GM21526 (cell line): ENCODE measurements around the gene USP38.
A peak's percentile ranks its signal among the peaks of the same experiment; 100 is the strongest.
"Not testable (repeated sequence)": the region's sequence is repeated elsewhere in the genome, so short reads cannot be mapped to it uniquely, and the experiment has no call there.

Source experiments
- ATAC-seq: cut with Tn5 transposase; IDR thresholded peaks from one replicate; pipeline ENCODE4 v1.9.1; 2021; ENCODE audit warnings: moderate library complexity; ENCODE audit not compliant: unreplicated experiment, low FRiP score

USP38 gene, protein sequence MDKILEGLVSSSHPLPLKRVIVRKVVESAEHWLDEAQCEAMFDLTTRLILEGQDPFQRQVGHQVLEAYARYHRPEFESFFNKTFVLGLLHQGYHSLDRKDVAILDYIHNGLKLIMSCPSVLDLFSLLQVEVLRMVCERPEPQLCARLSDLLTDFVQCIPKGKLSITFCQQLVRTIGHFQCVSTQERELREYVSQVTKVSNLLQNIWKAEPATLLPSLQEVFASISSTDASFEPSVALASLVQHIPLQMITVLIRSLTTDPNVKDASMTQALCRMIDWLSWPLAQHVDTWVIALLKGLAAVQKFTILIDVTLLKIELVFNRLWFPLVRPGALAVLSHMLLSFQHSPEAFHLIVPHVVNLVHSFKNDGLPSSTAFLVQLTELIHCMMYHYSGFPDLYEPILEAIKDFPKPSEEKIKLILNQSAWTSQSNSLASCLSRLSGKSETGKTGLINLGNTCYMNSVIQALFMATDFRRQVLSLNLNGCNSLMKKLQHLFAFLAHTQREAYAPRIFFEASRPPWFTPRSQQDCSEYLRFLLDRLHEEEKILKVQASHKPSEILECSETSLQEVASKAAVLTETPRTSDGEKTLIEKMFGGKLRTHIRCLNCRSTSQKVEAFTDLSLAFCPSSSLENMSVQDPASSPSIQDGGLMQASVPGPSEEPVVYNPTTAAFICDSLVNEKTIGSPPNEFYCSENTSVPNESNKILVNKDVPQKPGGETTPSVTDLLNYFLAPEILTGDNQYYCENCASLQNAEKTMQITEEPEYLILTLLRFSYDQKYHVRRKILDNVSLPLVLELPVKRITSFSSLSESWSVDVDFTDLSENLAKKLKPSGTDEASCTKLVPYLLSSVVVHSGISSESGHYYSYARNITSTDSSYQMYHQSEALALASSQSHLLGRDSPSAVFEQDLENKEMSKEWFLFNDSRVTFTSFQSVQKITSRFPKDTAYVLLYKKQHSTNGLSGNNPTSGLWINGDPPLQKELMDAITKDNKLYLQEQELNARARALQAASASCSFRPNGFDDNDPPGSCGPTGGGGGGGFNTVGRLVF

DNA sequence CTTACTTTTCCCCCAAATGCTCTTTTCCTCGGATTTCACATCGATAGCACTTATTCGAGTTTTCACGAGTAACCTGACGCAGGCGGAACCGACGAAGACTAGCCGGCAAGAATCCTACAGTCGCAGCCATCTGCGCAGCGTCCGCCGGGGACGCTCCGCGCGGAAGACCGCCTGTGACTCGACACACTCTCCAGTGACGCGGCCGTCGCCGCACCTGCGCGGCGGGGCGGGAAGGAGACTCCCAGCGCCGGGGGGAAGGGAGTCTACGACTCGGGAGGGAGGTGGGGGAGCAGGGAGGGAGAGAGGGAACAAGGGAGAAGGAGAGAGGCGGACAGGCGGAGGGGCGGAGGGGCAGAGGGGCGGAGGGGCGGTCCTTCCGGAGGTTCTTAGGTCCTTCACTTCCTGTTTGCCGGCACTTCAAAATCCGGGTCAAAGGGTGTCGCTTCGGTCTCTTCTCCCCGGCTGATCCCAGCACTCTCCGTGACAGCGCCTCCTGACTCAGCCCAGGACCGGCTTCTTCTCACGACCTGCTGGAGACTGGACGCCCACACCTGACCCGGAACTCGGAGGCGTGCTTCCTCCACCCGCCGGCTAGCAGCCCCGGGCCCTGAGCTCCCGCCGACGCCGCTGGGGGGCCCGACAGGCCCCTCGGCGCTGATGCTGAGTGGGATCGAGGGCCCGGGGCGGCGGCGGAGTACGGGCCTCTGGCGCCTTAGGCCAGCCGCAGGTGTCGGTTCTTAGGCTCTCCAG is at the start of gene USP38:
USP38 (plus strand) TSS at position 415 of the 750 bp plus-strand sequence. CDS start 534 bp downstream, outside the sequence.
- ATAC-seq, result peak; percentile 73

DNA sequence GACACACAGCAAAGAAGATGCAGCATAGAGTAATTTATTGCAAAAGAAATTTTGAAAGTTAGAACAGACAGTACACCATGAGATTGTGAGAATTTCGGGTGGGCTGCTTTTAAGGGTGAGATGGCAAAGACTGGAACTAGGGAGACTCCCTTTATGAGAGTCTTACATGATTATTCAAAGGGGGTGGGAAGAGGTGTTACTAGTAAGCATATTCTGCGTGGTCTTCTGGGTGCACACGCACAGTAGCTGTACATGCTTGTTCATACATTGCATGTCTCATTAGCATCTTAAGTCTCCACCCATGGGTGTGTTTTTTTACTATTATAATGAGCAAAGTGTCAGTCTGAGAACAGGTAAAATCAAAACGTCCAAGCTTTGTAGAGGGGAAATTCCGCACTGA is 49.4 kb upstream of the USP38 start:
- no peak for ATAC-seq

DNA sequence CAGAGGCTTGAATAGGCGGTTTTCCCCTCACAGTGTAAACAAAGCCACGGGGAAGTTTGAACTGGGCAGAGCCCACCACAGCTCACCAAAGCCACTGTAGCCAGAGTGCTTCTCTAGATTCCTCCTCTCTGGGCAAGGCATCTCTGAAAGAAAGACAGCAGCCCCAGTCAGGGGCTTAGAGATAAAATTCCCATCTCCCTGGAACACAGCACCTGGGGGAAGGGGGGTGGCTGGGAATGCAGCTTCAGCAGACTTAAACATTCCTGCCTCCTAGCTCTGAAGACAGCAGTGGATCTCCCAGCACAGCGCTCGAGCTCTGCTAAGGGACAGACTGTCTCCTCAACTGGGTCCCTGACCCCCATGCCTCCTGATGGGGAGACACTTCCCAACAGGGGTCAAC is 44.0 kb upstream of the USP38 start:
- ATAC-seq, result no peak

DNA sequence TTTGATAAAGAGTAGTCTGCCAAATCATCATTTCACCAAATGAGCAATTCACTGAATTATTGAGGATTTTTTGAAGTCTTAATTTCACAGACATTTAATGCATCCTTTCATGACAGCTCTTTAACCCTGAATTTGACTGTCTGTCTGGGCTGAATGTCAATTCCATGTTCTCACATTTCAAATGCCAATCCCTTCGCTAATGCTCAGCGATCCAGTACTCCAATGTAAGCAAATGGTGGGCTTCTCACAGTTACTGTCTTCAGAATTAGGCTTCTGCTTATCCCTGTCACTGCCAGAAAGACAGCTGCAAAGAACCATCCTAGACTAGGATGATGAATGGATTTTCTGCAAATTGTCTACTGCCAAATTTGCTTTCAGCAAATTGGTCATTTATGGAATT is 36.2 kb upstream of the USP38 start:
- no peak for ATAC-seq

DNA sequence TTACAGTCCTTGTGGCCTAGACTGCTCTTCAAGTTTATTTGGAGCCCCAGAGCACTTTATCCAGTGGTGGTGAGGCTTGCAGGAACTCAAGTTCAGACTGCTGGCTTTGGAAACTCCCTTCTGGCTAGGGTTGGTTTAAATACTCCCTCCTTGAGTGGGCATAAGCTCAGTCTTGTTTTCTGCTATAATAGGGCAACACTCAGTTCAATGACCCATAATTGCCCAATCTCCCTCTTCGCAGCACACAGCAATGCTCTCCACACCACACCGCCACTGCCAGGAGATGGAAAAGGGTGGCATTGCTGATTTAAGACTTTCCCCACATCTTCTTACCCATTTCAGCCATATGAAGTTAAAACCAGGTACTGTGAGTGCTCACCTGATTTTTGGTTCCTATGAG is 27.9 kb upstream of the USP38 start:
- ATAC-seq, result no peak

DNA sequence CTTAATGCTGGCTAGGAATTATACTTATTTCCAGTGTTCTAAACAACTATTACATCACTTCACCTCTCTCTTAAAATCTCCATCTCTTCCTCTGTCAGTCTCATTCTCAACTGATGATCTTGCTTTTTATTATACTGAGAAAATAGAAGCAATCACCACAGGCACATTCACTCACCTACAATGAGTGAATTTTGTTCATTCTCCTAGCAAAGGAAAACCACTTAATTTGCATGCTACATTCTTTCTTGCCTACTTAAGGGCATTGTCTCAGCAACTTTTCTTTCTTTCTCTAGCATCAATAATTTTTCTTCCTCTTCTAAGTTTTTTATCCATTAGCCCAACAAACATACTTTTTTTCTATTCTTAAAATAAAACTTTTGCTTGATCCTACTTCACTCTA is 21.1 kb upstream of the USP38 start:
- no peak for ATAC-seq

DNA sequence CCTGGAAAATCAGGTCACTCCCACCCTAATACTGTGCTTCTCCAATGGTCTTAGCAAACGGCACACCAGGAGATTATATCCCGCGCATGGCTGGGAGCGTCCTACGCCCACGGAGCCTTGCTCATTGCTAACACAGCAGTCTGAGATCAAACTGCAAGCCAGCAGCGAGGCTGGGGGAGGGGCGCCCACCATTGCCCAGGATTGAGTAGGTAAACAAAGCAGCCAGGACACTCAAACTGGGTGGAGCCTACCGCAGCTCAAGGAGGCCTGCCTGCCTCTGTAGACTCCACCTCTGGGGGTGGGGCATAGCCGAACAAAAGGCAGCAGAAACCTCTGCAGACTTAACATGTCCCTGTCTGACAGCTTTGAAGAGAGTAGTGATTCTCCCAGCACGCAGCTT is 18.0 kb upstream of the USP38 start:
- not testable (repeated sequence) for ATAC-seq

DNA sequence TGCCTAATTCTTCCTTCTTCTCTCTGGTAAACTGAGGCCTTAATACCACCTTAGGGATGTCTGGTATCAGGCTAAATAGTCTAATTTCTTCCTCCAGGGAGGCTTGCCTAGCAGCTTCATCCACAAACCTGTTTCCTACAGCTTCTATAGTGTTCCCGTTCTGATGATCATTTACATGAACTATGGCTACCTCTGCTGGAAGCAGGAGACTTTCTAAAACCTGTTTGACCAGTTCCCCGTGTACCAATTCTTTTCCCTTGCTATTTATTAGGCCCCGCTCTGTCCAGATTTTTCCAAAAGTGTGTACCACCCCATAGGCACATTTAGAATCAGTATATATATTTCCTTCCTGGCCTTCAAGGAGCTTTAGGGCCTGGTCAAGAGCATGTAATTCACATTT is 5.8 kb upstream of the USP38 start:
- ATAC-seq, result no peak

DNA sequence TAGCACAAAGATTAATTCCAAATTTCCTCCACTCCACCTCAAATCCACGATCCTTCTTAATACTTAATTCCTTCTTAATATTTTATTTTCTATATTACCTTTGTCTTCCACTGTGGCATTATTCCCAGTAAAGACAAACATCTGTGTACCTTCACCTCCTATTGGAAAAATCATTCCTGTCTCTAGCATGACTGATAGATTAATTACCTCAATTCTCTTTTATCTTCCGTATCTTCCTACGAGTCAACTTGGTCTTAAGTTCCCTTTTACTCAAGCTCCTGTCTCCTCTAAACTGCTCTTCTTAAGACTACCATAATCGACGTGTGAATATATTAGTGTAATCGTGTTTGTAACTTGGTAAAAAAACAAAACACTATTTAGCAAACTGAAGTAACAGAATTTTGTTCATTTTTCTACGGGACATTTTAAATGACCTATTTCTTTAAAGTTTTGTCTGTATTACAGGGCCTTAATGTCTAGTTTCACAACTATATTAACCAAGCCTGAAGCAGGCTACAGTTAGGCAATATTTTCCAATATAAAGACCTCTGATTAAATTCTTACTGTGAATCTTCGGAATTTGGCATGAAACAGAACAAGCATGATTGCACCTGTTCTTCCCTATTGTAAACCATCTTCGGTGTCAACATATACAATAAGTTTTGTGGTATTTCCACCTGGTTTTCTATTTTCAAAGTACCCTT is 1.1 kb upstream of the USP38 start:
- ATAC-seq, result no peak

DNA sequence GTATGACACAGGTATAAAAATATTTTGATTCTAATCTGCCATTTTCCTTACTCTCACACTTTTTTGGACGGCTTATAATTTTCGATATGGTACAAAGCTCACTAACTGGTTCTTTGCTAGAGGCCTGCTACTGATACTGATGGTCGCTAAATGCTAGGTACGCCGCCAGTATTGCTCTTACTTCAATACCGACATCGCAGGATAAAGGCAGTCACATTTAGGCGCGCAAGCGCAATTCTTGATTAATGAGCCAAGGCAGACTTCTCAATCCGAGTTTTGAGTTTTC is 557 bp upstream of the USP38 start:
- peak; percentile 28 for ATAC-seq

DNA sequence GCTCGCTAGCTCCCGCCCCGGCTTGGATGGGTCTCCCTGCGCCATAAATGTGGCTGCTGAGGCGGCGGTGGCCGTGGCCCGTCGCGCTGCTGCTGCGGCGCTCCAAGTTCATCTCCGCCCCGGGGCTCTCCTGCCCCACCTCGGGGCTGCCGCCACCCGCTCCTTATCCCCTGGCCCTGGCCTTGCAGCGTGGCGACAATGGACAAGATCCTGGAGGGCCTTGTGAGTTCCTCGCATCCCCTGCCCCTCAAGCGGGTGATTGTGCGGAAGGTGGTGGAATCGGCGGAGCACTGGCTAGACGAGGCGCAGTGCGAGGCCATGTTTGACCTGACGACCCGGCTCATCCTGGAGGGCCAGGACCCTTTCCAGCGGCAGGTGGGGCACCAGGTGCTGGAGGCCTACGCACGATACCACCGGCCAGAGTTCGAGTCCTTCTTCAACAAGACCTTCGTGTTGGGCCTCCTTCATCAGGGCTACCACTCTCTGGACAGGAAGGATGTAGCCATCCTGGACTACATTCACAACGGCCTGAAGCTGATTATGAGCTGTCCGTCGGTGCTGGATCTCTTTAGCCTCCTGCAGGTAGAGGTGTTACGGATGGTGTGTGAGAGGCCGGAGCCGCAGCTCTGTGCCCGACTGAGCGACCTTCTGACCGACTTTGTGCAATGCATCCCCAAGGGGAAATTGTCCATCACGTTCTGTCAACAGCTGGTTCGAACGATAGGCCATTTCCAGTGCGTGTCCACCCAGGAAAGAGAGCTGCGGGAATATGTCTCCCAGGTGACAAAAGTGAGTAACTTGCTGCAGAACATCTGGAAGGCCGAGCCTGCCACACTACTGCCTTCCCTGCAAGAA is 763 bp downstream of the USP38 start:
- peak; percentile 24 for ATAC-seq

DNA sequence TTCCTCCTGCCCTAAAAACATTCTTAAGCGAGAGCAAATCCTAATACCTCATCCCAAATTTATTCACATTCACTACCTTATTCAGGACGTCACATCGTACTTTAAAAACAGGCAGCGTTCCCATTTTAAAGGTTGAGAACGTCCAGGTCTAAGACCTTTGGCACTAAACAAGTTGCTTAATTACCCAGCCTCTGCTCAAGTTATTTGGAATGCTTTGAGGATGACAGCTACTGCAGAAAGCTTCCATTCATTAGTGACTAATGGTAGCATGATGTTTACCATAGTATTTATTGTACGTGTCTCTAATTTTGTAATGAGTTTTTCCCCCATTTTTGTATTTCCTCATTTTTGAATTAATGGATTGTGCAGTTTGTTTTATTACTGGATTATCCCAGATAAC is 1.5 kb downstream of the USP38 start:
- no peak for ATAC-seq

DNA sequence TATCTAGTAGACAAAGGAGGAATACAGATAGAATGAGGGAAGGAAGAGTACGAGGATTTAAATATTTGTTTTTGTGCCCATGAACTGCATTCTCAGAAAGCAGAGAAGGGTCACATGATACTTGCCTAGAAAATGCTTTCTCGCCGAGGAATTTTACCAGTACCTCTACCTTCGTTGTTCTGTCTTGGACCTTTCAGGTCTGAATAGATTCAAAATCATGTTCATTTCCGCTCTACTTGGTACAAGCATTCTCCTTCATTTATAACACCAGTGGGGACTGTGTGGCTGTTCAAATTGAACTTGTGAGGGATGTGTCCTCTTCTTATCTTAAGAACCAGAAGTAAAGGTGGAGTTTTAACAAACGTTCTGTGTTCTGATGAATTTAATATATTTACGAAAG is 1.9 kb downstream of the USP38 start:
- ATAC-seq, result no peak

DNA sequence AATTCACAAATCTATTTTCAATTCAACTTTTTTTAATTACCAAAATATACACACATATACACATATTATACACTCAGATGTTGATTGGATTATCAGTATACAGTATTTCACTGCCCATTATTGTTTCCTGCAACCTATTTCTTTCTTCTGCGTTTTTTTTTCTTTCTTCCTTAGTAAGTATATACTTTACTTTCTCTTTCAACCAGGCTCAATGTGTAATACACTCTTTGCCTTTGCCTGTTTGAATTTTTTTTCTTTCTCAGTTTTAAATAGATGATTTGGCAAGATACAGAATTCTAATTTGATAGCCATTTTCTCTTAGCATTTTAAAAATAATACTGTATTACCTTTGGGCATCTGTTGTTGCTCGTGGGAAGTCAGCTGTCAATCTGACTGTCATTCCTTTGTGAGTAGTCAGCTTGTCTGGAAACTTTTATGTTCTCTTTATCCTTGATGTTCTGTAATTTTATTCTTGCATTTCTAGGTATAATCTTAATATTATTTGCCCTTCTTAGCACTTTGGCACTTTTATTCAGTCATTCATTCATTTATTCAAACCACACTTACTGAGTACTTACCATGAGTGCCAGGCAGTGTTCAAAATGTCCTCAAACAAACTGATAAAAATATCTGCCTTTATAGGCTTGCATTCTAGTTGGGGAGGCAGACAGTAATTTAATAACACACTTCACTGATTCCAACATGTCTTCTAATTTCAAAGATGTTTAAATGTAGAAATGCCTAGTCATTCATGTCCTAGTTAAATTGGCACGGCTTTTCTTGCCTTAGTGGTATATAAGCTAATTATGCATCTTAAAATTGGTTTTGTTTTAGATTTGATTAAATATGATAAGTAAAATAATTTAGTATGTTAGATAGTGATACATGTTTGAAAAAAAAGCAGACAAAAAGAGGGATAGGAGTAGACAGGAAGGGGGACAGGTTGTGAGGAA is 3.7 kb downstream of the USP38 start:
- no peak for ATAC-seq

DNA sequence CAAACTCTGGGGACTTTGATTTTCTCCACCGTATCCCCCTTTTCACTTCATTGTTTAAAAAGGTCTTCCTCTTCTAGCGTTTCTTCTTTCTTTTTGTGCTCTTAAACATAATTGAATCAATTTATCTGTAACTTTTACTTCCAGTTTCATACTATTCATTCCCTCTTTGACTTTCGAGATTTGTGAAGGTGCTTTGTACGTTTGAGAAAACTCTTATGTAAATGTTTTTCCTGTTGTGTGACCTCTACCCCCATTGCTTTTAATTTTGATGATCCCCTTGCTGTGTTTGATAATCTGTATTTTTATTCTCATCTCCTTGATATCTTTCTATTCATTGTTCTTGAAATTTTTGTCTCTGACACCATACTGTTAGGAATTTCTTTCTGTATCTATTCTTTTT is 4.8 kb downstream of the USP38 start:
- ATAC-seq, result peak; percentile 25

DNA sequence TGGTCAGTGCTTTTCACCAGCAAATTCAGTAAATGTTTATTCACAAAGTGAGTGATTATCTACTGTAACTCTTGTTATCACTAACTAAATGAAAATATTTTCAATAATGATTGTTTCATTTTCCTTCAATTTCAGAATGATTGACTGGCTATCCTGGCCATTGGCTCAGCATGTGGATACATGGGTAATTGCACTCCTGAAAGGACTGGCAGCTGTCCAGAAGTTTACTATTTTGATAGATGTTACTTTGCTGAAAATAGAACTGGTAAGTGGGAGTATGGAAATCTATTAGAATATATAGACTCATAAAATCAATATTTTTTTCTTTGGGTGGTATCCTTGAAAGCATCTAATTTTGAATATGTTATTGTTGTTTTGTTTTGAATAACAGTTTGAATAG is 10.9 kb downstream of the USP38 start:
- no peak for ATAC-seq

DNA sequence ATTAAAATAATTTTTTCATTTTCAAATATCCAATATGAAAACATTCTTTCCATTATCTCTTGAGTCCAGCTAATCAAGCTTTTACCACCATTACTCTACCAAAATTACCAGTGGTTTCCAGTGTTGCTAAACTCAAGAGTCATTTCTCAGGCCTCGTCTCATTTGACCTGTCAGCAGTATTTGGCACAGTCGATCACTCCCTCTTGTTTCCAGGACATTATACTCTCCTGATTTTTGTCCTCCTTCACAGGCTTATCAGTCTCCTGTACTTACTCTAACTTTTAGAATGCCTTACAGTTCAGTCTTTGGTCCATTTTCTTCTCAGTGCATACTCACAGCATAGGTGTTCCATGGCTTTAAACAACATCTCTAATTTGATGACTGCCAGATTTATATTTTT is 11.6 kb downstream of the USP38 start:
- no peak for ATAC-seq

DNA sequence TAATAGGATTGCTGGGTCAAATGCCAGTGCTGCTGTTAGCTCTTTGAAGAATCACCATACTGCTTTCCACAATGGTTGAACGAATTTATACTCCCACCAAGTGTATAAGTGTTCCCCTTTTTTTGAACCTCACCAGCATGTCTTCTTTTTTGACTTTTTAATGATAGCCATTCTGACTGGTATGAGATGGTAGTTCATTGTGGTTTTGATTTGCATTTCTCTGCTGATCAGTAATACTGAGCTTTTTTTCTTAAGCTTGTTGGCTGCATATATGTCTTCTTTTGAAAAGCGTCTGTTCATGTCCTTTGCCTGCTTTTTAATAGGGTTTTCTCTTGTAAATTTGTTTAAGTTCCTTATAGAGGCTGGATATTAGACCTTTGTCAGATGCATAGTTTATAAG is 14.8 kb downstream of the USP38 start:
- no peak for ATAC-seq
